DMS79 (cell line): Measurements from ENCODE around the gene OR8G5.
"Not testable (repeated sequence)": the region's sequence is repeated elsewhere in the genome, so short reads cannot be mapped to it uniquely, and the experiment has no call there.

Experiments used
- DNase-seq: peaks from one replicate; lab custom pipeline; 2025; lab: John Stamatoyannopoulos, UW

Gene OR8G5, protein sequence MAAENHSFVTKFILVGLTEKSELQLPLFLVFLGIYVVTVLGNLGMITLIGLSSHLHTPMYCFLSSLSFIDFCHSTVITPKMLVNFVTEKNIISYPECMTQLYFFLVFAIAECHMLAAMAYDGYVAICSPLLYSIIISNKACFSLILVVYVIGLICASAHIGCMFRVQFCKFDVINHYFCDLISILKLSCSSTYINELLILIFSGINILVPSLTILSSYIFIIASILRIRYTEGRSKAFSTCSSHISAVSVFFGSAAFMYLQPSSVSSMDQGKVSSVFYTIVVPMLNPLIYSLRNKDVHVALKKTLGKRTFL

DNA sequence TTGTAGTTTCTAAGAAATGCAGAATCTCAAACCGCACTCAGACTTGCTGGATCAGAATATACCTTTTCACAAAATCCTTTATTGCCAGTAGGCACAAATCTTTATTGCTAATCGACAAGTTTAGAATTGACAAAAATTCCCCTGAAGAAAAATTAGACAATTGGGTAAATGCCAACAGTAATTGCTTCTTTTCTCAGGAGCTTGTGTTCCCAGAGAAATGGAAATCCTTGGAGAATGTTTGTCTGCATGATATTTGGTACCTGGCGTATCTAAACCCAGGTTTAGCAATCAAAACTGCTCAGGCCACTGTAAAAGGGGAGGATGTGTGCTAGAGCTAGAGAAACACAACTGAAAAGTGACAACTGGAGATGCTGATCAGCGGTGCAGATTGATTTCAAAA, at the start of gene OR8G5:
Gene OR8G5 (plus strand): TSS at position 301 of the 400 bp plus-strand sequence. CDS start 8,556 bp downstream, outside the sequence.
- DNase-seq = no peak

DNA sequence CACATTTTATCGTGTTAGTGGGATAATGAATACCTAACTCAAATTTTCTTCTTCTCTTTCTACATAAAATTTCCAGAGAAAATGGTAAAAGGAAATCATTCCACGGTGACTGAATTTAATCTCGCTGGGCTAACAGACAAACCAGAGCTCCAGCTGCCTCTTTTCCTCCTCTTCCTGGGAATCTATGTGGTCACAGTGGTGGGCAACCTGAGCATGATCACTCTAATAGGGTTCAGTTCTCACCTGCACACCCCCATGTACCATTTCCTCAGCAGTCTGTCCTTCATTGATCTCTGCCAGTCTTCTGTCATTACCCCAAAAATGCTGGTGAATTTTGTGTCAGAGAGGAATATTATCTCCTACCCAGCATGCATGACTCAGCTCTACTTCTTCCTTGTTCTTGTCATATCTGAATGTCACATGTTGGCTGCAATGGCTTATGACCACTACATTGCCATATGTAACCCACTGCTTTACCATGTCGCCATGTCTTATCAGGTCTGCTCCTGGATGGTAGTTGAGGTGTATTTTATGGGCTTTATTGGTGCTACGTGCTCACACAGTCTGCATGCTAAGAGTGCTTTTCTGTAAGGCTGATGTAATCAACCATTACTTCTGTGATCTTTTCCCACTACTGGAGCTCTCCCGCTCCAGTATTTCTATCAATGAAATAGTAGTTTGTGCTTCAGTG, 48.9 kb upstream of the OR8G5 start:
- DNase-seq = no peak

DNA sequence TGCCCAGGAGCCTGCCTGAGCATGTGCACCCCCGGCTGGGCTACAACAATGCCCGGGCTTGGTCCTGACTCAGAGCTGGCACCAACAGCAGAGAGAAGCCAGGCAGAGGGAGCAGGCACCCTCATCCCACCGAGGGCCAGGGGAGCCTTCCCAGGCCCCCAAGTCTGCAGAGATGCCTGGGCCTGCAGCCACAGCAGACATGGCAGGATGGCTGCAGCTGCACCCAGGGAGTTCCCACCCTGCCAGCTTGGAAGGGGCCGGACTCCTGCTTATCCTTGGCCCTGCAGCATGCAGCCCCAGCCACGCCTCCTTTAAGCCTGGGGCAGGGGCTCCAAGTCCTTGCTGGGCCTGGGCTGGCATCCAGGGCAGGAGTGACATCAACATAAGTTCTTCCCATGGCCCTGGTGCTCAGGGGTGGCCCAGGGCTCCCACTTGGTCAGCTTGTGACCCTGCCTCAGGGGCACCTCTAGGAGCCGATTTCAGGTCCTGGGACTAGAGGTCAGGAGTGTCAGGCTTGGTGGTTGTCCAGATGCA, 46.3 kb upstream of the OR8G5 start:
- no peak for DNase-seq

DNA sequence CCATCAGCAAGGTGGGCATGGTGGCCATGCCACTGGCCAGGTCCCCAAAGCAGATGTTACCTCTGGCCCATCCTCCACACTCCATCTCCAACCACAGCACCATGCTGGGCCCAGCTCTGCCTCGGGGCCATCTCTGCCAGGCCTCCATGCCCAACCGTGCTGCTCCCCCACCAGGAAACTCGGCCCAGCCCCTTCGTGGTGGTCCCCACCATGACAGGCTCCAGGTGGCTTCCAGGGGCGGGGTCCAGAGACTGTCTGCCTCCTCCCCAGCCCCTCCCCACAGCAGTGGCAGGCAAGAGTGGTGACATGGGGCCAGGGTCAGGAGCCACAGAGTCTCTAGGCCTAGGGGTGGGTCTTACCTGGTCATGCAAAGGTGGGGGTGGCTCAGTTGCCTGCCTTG, 45.8 kb upstream of the OR8G5 start:
- DNase-seq = no peak

DNA sequence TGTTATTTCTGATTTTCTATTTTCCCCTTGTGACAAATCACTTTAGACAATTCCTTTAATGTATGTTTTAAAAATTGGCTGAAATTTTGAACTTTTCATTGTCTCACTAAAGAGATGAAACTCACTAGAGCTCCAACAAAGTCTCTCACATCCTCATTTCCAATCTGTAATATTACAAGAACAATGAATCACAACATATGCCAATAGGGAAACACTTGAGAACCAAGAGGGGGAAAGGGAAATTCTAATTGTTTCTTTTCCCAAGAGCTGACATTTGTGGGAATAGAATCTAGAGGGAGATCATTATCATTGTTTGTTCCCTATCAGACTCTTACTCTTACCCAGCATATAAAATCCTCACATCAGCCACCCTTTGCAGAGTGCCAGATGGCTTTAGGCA, 44.9 kb upstream of the OR8G5 start:
- DNase-seq = no peak

DNA sequence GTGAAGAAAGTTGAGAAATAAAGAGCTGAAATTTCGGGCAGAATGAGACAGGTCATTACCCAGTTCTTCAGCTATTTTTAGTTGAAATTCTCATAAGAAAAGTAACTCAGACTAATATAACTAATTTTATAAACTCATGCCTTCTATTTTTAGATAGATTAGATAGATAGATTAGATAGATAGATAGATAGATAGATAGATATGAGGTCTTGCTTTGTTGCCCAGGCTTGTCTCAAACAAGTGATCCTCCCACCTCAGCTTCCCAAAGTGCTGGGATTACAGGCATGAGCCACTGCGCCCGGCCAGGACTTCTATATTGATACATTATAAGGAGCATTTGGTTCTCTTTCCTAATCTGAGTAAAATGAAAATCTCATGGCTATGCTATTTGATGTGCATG, 42.1 kb upstream of the OR8G5 start:
- DNase-seq = no peak

DNA sequence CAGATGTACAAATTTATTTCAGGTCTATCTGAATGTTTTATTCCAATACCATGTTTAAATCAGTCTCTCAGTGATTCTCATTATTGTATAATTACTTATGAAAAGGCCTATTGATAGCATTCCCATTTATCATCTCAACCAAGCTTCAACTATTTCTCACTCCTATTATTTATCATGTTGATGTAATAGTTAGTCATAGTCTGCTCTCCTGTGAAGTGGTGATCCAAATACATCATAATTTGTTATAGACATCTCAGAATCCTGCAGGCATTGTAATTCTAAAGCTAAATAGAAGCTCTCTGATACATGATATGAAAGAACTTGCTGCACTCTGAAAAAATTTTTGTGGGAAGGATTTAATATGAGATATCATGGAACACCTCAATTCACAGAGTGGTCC, 37.0 kb upstream of the OR8G5 start:
- no peak for DNase-seq

DNA sequence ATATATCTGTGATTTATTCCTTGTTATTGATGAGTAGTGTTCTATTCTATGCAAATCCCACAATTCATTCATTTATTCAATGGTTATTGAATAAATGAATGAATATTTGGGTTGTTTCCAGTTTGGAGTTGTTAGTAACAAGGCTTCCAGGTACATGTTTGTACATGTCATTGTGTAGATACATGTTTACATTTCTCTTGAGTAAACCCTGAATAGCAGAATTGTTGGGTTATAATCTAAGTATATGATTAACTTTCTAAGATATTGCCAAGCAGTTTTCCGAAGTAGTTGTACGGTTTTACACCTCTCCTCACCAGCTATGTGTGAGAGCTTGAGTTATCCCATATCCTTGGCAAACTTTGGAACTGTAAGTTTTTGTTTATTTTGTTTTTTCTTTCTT, 33.8 kb upstream of the OR8G5 start:
- DNase-seq = no peak

DNA sequence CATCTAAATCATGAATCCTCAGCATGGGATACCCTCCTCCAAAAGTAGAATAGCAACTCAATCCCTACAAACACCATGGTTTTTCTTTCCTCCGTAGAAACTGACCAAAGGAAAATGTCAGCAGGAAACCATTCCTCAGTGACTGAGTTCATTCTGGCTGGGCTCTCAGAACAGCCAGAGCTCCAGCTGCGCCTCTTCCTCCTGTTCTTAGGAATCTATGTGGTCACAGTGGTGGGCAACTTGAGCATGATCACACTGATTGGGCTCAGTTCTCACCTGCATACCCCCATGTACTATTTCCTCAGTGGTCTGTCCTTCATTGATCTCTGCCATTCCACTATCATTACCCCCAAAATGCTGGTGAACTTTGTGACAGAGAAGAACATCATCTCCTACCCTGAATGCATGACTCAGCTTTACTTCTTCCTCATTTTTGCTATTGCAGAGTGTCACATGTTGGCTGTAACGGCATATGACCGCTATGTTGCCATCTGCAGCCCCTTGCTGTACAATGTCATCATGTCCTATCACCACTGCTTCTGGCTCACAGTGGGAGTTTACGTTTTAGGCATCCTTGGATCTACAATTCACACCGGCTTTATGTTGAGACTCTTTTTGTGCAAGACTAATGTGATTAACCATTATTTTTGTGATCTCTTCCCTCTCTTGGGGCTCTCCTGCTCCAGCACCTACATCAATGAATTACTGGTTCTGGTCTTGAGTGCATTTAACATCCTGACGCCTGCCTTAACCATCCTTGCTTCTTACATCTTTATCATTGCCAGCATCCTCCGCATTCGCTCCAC, 31.4 kb upstream of the OR8G5 start:
- not testable (repeated sequence) for DNase-seq

DNA sequence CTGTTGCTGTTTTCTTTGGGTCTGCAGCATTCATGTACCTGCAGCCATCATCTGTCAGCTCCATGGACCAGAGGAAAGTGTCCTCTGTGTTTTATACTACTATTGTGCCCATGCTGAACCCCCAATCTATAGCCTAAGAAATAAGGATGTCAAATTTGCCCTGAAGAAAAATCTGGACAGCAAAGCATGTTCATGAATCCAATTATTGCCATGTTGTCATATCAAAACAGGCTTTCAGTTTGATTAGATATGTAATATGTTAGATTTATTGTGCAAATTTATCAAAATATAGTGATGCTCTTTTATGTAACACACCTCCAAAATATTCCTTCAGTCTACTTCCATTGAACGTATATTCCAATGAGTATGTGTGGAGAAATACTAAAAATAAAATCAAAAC, 30.7 kb upstream of the OR8G5 start:
- no peak for DNase-seq

DNA sequence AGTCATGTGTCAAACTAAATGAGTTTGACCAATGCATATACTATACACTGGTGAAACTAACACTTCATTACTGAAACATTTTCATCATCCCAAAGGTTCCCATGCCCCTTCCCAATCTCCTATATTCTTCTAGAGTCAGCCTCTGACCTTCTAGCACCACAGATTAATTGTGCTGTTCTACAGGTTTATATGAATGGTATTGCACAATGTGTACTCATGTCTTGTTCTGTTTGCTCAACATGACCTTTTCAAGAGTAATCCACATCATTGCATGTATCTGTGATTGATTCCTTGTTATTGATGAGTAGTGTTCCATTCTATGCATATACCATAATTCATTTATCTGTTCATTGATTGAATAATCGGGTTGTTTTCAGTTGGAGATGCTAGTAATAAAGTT, 22.8 kb upstream of the OR8G5 start:
- no peak for DNase-seq

DNA sequence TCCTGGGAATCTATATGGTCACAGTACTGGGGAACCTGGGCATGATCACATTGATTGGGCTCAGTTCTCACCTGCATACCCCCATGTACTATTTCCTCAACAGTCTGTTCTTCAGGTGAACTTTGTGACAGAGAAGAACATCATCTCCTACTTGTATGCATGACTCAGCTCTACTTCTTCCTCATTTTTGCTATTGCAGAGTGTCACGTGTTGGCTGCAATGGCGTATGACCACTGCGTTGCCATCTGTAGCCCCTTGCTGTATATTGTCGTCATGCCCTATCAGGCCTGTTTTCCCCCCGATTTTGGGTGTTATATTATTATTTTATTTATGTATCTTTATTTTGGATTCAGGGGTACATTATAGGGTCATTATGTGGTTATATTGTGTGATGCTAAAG, 17.7 kb upstream of the OR8G5 start:
- DNase-seq = no peak

DNA sequence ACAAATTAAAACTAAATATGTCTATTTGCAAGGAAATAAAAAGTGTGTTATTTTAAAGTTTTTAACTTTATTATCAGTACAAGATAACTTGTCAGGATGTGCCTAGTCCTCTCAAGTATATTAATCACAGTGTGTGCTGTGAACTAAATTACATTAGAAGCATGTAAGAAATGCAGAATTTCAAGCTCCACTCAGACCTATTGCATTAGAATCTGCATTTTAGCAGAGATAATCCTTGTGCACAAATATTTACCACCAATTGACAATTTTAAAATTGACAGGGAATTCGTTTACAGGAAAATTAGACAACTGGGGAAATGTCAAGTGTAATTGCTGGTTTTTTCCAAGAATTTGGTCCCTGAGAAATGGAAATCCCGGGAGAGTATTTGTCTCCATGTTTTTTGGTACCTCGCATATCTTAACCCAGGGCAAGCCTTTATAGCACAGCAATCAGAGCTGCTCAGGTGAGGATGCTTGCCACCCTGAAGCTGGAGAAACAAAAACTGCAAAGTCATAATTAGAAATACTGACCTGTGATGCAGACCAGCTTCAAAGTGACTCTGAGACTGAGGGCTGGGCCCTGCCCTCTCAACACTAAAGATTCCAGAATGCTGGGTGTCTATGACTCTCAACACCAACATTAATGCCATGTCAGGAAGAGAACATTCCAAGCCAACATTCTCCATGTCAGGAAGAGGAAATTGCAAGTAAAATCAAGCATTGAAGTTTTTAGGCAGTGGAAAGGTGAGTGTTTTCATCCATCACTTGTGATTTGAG, 15.4 kb upstream of the OR8G5 start, which contains the start of gene OR8G1:
Gene OR8G1 (plus strand): TSS at position 475 of the 777 bp plus-strand sequence. CDS start 8,581 bp downstream, outside the sequence.
- DNase-seq = no peak

DNA sequence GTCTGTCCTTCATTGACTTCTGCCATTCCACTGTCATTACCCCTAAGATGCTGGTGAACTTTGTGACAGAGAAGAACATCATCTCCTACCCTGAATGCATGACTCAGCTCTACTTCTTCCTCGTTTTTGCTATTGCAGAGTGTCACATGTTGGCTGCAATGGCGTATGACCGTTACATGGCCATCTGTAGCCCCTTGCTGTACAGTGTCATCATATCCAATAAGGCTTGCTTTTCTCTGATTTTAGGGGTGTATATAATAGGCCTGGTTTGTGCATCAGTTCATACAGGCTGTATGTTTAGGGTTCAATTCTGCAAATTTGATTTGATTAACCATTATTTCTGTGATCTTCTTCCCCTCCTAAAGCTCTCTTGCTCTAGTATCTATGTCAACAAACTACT, 6.3 kb upstream of the OR8G5 start:
- DNase-seq = not testable (repeated sequence)

DNA sequence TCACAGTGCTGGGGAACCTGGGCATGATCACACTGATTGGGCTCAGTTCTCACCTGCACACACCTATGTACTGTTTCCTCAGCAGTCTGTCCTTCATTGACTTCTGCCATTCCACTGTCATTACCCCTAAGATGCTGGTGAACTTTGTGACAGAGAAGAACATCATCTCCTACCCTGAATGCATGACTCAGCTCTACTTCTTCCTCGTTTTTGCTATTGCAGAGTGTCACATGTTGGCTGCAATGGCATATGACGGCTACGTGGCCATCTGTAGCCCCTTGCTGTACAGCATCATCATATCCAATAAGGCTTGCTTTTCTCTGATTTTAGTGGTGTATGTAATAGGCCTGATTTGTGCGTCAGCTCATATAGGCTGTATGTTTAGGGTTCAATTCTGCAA, 8.9 kb downstream of the OR8G5 start:
- not testable (repeated sequence) for DNase-seq

DNA sequence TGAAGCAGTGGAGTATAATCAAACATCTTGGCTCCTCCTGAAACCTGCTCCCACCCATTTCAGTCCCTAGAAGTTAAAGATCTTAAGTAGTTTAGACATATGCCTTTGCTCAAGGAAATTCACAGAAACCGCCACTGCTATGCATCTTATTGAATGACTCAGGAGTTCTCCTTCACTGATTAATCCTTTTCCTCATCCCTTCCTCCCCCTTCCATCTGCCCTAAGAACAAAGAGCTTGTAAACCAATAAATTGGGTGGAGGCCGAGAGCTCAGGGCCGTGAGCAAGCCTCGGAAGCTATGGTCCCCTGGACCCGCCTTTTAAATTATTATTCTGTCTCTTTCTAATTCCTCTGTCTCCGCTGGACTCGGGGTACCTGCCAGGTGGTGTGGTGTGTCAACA, 14.7 kb downstream of the OR8G5 start:
- not testable (repeated sequence) for DNase-seq

DNA sequence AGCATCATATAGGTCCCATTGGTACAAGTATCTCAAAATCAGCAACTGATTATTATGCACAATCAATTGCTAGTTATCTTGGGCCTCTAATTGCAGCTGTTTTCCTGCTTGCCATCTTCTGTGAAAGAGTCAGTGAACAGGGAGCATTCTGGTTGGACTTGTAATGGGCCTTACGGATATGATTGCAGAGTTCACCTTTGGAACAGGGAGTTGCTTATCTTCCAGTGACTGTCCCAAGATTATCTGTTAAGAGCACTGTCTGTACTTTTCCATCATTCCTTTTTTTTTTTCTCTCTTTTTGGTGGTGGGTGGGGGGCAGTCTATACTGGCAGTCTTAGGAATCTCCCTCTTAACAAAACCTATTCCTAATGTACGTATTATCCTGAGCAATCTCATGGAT, 17.8 kb downstream of the OR8G5 start:
- no peak for DNase-seq

DNA sequence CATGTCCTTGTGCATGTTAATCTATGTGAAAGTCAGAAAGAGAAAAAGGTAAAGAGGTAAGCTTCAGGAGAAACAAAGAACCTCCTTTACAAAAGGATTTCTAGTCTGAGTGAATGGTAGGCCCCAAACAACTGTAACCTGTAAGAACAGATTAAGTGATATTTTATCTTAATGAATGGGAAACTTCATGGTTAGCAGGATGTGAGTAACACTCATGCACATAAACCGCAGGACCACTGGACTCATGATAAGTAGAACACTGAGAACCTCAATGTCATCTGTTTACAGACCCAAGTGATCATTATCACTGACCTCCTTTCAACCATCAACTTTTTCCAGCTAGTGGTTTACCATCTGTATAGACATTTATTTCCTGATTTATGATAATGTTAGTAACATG, 19.9 kb downstream of the OR8G5 start:
- DNase-seq = no peak

DNA sequence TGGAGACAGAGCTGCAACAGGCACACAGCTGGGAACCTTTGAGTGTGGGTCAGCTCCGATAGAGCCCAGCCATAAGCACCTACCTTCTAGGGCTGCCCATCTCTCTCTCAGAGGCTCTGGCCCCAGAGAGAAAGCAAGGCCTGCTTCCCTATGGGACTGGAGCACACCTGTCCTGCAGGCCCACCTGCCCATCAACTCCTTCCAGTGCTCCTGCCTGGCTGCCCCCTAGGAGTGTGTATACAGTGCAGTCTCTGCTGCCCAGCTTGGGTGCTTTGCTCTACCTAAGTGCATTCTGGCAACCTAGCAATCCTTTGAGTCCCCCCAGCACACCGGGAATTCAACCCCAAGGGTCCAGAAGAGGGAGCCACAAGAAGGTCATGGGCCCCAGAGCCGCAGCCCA, 21.0 kb downstream of the OR8G5 start:
- no peak for DNase-seq

DNA sequence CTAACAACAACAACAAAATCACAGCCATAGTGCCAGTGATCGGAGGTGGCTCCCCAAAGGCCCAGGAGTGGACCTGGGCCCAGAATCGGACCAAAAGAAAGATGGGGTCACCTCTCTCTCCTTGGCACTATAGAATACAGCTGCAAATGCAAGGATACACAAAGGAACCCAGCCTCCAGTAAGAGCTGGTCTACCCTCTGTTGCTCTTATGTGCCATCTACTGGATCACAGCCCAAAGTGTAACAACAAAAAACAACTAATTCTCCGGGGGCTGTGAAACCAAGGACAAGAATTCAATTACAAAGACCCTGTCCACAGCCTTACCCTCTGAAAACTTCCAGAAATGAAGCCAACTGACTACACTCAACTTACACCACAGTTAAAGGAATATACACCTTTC, 21.6 kb downstream of the OR8G5 start:
- no peak for DNase-seq

DNA sequence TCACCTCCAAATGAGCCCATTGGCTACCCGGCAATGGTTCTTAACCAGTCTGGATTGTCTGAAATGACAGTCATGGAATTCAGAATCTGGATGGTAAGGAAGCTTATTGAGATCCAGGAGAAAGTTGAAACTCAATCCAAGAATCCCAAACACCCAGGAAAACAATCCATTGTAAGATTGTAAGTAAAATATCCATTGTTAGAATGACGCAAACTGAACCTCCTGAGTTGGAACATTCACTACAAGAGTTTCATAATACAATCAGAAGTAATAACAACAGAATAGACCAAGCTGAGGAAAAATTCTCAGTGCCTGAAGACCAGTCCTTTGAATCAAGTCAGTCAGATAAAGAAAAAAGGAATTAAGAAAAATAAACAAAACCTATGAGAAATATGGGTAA, 22.1 kb downstream of the OR8G5 start:
- DNase-seq = no peak
